Smooth muscle cell (in vitro differentiated cells): ENCODE data around the gene GALK1. TPM values are rescaled to one million over a fixed set of nuclear protein-coding genes. Genes with fewer than 3 reads are reported as not detected.

Experiments
- DNase-seq: peaks from one replicate; lab custom pipeline; 2025; ENCODE audit not compliant: unreplicated experiment; lab: John Stamatoyannopoulos, UW
- H2AFZ ChIP-seq: fragments of 200-600 bp; sonication (generic); 2 replicates; pipeline ENCODE4 v1.6.0; 2016; ENCODE audit warnings: antibody characterized with exemption, low read depth, mild to moderate bottlenecking
- H3F3A ChIP-seq: fragments of 200-600 bp; sonication (generic); 2 replicates; pipeline ENCODE4 v1.6.0; 2017; ENCODE audit warnings: antibody characterized with exemption, low read depth
- H3K27ac ChIP-seq: fragments of 200-600 bp; sonication (generic); 2 replicates; pipeline ENCODE4 v1.5.1; 2016; ENCODE audit warnings: low read depth, mild to moderate bottlenecking
- H3K27me3 ChIP-seq: fragments of 200-600 bp; sonication (generic); 2 replicates; pipeline ENCODE4 v1.6.1; 2016; ENCODE audit warnings: low read depth, mild to moderate bottlenecking
- H3K36me3 ChIP-seq: fragments of 200-600 bp; sonication (generic); 2 replicates; pipeline ENCODE4 v1.5.1; 2016; ENCODE audit warnings: low read depth
- H3K4me1 ChIP-seq: fragments of 200-600 bp; sonication (generic); 2 replicates; pipeline ENCODE4 v1.5.1; 2016; ENCODE audit warnings: low read depth
- H3K4me2 ChIP-seq: fragments of 200-600 bp; sonication (generic); 2 replicates; pipeline ENCODE4 v1.6.0; 2016; ENCODE audit warnings: mild to moderate bottlenecking
- H3K4me3 ChIP-seq: fragments of 200-600 bp; sonication (generic); 2 replicates; pipeline ENCODE4 v1.5.1; 2016; ENCODE audit warnings: mild to moderate bottlenecking
- H3K79me2 ChIP-seq: fragments of 200-600 bp; sonication (generic); 2 replicates; pipeline ENCODE4 v1.6.0; 2016; ENCODE audit warnings: low read depth, mild to moderate bottlenecking
- H3K9ac ChIP-seq: fragments of 200-600 bp; sonication (generic); 2 replicates; pipeline ENCODE4 v1.6.0; 2016; ENCODE audit warnings: low read depth
- H3K9me3 ChIP-seq: fragments of 200-600 bp; sonication (generic); replicated peaks from 2 replicates; pipeline ENCODE4 v1.5.1; 2016; ENCODE audit warnings: low read depth
- H4K20me1 ChIP-seq: fragments of 200-600 bp; sonication (generic); 2 replicates; pipeline ENCODE4 v1.6.0; 2016; ENCODE audit warnings: low read depth
- WGBS: methylation state at CpG from one replicate; pipeline ENCODE4 v1.1.7; 2016; ENCODE audit warnings: low lambda C conversion rate; 5-methylcytosine and 5-hydroxymethylcytosine counted together
- polyA plus RNA-seq: library from polyadenylated mRNA; unstranded; fragments of >200 nt; fragmentation: Nextera tagmentation; extraction: Ambion mirVana; gene quantifications from 2 replicates; pipeline ENCODE4 v1.2.1, GENCODE V29; 2016
- total RNA-seq: library from RNA; depleted of rRNA; stranded (reverse); fragments of >200 nt; gene quantifications from 2 replicates; pipeline ENCODE4 v1.2.3, GENCODE V29; 2014
- TF ChIP-seq, protein P1 (sequence below): fragments of 200-600 bp; sonication (generic); IDR thresholded peaks from 2 replicates; pipeline ENCODE4 v1.5.1; 2017; ENCODE audit warnings: borderline replicate concordance, mild to moderate bottlenecking, antibody characterized with exemption; ENCODE audit not compliant: insufficient read depth, poor library complexity, severe bottlenecking

The GALK1 gene
- total and polyA plus RNA-seq, 2 experiments from 2014 or later: 31.1 to 108 TPM

DNA sequence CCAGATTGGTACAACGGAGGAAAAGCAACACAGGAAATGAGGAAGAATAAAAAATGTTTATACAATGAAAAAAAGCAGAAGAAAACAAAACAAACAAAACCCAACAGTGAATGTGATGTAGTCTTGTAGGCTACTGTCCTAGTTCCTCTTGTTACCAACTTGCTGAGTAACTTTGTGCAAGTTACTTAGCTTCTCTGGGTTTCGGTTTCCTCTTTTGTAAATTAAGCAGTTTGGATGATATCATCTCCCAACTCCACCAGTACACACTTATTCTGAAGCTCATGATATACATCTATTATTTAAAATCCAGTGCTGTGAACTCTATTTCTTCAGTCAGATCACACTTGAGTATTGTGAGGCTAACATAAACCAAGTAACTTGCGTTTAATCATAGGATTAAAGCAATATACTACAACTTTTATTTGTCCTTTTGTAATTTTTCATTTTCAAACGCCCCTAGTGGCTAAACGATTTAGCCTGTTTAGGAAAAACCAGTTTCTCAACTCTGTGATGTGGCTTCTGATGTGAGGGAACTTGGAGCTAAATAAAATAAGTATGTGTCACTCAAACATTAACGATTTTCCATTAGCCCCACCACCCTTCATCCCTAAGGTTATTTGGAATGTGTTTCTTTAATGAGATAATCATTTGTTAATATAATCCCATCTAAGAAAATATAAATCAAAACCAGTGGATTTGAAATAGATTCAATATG lies 18.2 kb upstream of the GALK1 start:
- TF ChIP-seq, protein P1, sequence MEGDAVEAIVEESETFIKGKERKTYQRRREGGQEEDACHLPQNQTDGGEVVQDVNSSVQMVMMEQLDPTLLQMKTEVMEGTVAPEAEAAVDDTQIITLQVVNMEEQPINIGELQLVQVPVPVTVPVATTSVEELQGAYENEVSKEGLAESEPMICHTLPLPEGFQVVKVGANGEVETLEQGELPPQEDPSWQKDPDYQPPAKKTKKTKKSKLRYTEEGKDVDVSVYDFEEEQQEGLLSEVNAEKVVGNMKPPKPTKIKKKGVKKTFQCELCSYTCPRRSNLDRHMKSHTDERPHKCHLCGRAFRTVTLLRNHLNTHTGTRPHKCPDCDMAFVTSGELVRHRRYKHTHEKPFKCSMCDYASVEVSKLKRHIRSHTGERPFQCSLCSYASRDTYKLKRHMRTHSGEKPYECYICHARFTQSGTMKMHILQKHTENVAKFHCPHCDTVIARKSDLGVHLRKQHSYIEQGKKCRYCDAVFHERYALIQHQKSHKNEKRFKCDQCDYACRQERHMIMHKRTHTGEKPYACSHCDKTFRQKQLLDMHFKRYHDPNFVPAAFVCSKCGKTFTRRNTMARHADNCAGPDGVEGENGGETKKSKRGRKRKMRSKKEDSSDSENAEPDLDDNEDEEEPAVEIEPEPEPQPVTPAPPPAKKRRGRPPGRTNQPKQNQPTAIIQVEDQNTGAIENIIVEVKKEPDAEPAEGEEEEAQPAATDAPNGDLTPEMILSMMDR: peak; percentile 58
- Histone ChIP-seq H3K27ac (peak overlapping the region; percentile 98), H3K36me3 (no peaks in the 10 kb centered on the region), H3K79me2 (peaks cover 34% of the 10 kb centered on the region), H4K20me1 (peaks cover 13% of the 10 kb centered on the region), H3K9ac (peak overlapping the region; percentile 98), H3F3A (peaks cover 23% of the 10 kb centered on the region), H3K9me3 (no peaks in the 10 kb centered on the region), H3K4me3 (no peak overlapping the region), H2AFZ (peak overlapping the region; percentile 71), H3K4me2 (peak overlapping the region; percentile 85), H3K27me3 (no peaks in the 10 kb centered on the region), H3K4me1 (peaks cover 28% of the 10 kb centered on the region)
- DNase-seq: no peak
- WGBS: 39% methylated on average over 6 of the region's 6 CpGs

DNA sequence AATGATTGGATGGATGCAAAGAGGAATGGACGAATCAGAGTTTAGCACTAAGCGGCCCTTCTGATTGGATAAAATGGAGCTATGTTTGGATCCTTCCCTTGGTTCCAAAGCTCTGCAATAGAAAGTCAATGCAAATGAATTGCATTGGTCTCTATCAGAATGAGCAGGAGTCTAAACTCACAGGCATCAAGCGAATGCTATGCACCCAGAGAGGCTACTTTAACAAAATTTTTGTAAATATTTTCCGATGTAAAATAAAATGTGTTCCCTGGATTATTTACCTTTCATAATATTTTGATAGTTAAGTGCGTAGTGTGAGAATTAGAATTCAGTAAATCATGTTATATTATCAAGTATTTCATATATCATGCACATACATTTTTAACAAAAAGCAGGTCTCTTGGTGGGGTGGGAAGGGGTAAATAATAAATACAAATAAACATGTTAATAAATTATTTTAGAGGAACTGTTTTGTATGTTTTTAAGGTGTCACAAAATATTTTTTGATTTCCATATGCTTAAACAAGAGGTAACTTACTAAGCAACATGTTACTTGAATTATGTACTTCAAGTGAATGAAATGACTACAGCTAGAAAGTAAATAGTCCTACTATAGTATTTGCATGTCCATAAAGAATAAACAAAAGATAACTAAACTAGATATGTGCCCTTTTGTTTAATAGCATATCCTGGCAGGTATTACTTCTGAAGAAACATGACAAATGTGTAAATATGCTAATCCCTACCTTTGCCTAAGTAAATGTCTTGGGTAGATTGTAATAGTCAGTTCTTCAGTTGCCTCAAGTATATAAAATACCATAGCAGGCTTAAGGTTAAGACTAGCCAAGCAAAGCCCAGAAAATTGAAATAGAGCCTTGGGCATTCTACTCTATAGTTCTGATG lies 15.2 kb upstream of the GALK1 start:
- H2AFZ ChIP-seq: no peak overlapping the region
- H3K4me1 ChIP-seq: peaks cover 25% of the 10 kb centered on the region
- peaks cover 33% of the 10 kb centered on the region for H3F3A ChIP-seq
- no peaks in the 10 kb centered on the region for H3K9me3 ChIP-seq
- peaks cover 43% of the 10 kb centered on the region for H4K20me1 ChIP-seq
- H3K36me3 ChIP-seq: no peaks in the 10 kb centered on the region
- no peak overlapping the region for H3K27ac ChIP-seq
- no peak for DNase-seq
- 23% methylated on average over 5 of the region's 5 CpGs for WGBS
- no peak overlapping the region for H3K9ac ChIP-seq
- H3K4me3 ChIP-seq: peak overlapping the region; percentile 33
- TF ChIP-seq, protein P1: no peak
- H3K4me2 ChIP-seq: peak overlapping the region; percentile 74
- H3K27me3 ChIP-seq: no peaks in the 10 kb centered on the region
- peaks cover 23% of the 10 kb centered on the region for H3K79me2 ChIP-seq

DNA sequence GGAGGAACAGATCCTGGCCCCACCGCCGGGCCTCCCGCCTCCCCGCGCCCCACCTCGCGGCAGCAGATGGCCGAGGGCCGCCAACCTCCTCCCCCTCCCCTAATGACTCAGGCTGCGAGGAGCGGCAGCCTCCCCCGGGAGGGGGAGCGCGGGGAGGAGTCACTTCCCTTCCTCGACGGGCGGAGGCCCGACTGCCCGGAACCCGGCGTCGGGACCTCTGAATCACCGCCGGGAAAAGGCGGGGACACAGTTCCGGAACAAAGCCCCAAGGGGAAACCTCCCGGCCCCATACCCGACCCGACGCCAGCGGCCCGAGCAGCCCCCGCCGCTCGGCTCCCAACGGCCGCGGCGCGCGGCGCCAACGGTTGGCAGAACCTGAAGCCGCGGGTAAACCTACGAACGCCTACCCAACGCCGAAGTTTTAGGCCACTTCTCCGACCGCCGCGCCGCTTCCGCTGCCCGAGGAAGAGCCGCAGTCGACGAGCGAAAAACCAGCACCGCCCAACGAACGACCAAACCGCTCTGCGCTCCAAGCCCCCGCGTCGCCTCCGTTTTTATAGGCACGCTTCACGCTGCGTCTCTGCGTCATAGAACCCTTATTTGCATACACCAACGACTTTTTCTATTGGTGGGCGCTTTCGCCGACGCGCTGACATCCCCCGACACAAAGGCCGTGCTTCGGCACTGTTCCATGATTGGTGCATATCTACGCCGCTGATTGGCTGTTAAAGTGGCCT lies 14.4 kb upstream of the GALK1 start:
- Histone ChIP-seq H3K36me3 (no peaks in the 10 kb centered on the region), H3K4me1 (peaks cover 24% of the 10 kb centered on the region), H3K27ac (peak overlapping the region; percentile 98), H3K4me2 (peak overlapping the region; percentile 97), H3K9me3 (no peaks in the 10 kb centered on the region), H4K20me1 (peaks cover 47% of the 10 kb centered on the region), H3K79me2 (peaks cover 23% of the 10 kb centered on the region), H3F3A (peaks cover 33% of the 10 kb centered on the region), H2AFZ (no peak overlapping the region), H3K4me3 (peak overlapping the region; percentile 96), H3K27me3 (no peaks in the 10 kb centered on the region), H3K9ac (peak overlapping the region; percentile 98)
- peak; percentile 93 for DNase-seq
- TF ChIP-seq, protein P1: no peak
- WGBS: under 1% methylated on average over 76 of the region's 84 CpGs
